ENCODE measurements around the gene SLC8A3.

DNA sequence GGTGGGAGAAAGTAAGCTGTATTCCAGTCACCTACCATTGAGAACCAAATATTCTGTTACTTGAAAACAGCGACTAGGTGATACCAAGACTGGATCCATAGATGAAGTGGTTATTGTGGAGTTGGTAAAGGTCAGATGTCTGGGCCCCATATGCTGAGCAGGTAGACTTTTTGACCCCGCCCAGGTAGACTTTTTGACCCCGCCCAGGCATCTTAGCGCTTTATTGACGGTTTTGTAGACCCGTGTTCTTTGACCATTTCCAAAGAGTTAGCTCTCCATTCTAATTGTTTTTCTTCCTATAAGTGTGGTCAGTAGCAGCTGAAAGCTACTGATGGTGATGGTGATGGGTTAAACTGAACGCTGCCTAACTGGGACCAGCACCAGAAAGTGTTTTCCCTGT is 61.6 kb downstream of the SLC8A3 start:
- TF ChIP-seq, protein P1, sequence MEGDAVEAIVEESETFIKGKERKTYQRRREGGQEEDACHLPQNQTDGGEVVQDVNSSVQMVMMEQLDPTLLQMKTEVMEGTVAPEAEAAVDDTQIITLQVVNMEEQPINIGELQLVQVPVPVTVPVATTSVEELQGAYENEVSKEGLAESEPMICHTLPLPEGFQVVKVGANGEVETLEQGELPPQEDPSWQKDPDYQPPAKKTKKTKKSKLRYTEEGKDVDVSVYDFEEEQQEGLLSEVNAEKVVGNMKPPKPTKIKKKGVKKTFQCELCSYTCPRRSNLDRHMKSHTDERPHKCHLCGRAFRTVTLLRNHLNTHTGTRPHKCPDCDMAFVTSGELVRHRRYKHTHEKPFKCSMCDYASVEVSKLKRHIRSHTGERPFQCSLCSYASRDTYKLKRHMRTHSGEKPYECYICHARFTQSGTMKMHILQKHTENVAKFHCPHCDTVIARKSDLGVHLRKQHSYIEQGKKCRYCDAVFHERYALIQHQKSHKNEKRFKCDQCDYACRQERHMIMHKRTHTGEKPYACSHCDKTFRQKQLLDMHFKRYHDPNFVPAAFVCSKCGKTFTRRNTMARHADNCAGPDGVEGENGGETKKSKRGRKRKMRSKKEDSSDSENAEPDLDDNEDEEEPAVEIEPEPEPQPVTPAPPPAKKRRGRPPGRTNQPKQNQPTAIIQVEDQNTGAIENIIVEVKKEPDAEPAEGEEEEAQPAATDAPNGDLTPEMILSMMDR (IDR thresholded peaks at IDR 0.05; ENCODE audit: low read length) = no peak
- no peak for TF ChIP-seq EZH2 (IDR thresholded peaks at IDR 0.05; ENCODE audit: borderline replicate concordance, low read length)
